OCI-LY7 (cell line): ENCODE results near the gene VPS9D1. TPM values are rescaled to one million over a fixed set of nuclear protein-coding genes. Genes with fewer than 3 reads are reported as not detected.

Source experiments
- BruUV-seq: library from RNA; stranded (reverse); fragments of 400-500 nt; replicated peaks from 2 replicates; lab custom pipeline; 2021; lab: Mats Ljungman, UMichigan
- CTCF ChIA-PET: fragments of 300-600 bp; sonication (Branson Sonifier 250); formaldehyde crosslinking; loops from one replicate; lab custom pipeline; 2022; ENCODE audit warnings: antibody characterized with exemption; ENCODE audit not compliant: unreplicated experiment; lab: Charles Lee
- POLR2A ChIA-PET: fragments of 300-600 bp; sonication (Branson Sonifier 250); formaldehyde crosslinking; loops from one replicate; lab custom pipeline; 2022; ENCODE audit warnings: antibody characterized with exemption; lab: Charles Lee
- DNase-seq: peaks from one replicate; pipeline ENCODE4 v3.0.0-alpha.2; 2015; ENCODE audit warnings: low spot score
- H2AFZ ChIP-seq: fragments of 200-600 bp; sonication (generic), shearing (Covaris generic); 2 replicates; pipeline ENCODE4 v1.6.1; 2014; ENCODE audit warnings: mild to moderate bottlenecking, antibody characterized with exemption, low read length, moderate library complexity
- H3K27ac ChIP-seq: fragments of 200-600 bp; sonication (generic); 2 replicates; pipeline ENCODE4 v1.5.1; 2014; ENCODE audit warnings: mixed run types, low read depth, mild to moderate bottlenecking, moderate library complexity, low read length, inconsistent platforms; ENCODE audit not compliant: poor library complexity, severe bottlenecking
- H3K36me3 ChIP-seq: fragments of 200-600 bp; sonication (generic); 2 replicates; pipeline ENCODE4 v1.6.1; 2014; ENCODE audit warnings: mild to moderate bottlenecking, antibody characterized with exemption, low read length, moderate library complexity, mixed read lengths; ENCODE audit not compliant: insufficient read depth
- H3K4me1 ChIP-seq: fragments of 200-600 bp; sonication (generic); 2 replicates; pipeline ENCODE4 v1.5.1; 2014; ENCODE audit warnings: mild to moderate bottlenecking, low read length; ENCODE audit not compliant: insufficient read depth, poor library complexity, severe bottlenecking
- H3K4me2 ChIP-seq: fragments of 200-600 bp; sonication (generic); 2 replicates; pipeline ENCODE4 v1.6.1; 2014; ENCODE audit warnings: mild to moderate bottlenecking, low read length
- H3K4me3 ChIP-seq: fragments of 200-600 bp; sonication (generic); 2 replicates; pipeline ENCODE4 v1.5.1; 2014; ENCODE audit warnings: mild to moderate bottlenecking, low read depth, low read length; ENCODE audit not compliant: poor library complexity, severe bottlenecking
- H3K79me2 ChIP-seq: fragments of 200-600 bp; sonication (generic); 2 replicates; pipeline ENCODE4 v1.6.1; 2016; ENCODE audit warnings: low read depth, mild to moderate bottlenecking, low read length, moderate library complexity, mixed read lengths; ENCODE audit not compliant: insufficient read depth
- H3K9me2 ChIP-seq: fragments of 200-600 bp; sonication (generic); 2 replicates; pipeline ENCODE4 v1.6.1; 2016; ENCODE audit warnings: mild to moderate bottlenecking, low read length, mixed read lengths; ENCODE audit not compliant: insufficient read depth
- H3K9me3 ChIP-seq: fragments of 200-600 bp; sonication (generic); 2 replicates; pipeline ENCODE4 v1.6.1; 2014; ENCODE audit warnings: mild to moderate bottlenecking, mixed run types, low read length, mixed read lengths
- H4K20me1 ChIP-seq: fragments of 200-600 bp; sonication (generic); 2 replicates; pipeline ENCODE4 v1.6.1; 2014; ENCODE audit warnings: mild to moderate bottlenecking, antibody characterized with exemption, low read length, moderate library complexity, mixed read lengths; ENCODE audit not compliant: insufficient read depth
- CTCF ChIP-seq: fragments of 200-600 bp; sonication (generic); conservative IDR thresholded peaks from 2 replicates; pipeline ENCODE4 v1.5.1; 2014; ENCODE audit warnings: mild to moderate bottlenecking, antibody characterized with exemption, low read length, moderate library complexity, mixed read lengths
- EZH2phosphoT487 ChIP-seq: fragments of 200-600 bp; sonication (generic); IDR thresholded peaks from 2 replicates; pipeline ENCODE4 v1.6.1; 2018; ENCODE audit warnings: low read depth, borderline replicate concordance, mild to moderate bottlenecking, mixed run types, antibody characterized with exemption, low read length, moderate library complexity, mixed read lengths
- intact Hi-C: fragments of 100-400 bp; cut with micrococcal nuclease; formaldehyde crosslinking; loops from one replicate; pipeline ENCODE4 v1.10.0; 2022; ENCODE audit not compliant: unreplicated experiment
- total RNA-seq, 2 experiments: library from RNA; depleted of rRNA in 1 of 2; stranded (reverse); fragments of >200 nt in 1 of 2; shearing (Covaris generic) in 1 of 2; gene quantifications; 2 replicates each; pipeline ENCODE4 v1.2.3, GENCODE V29; 2014 to 2022

VPS9D1 gene
- total RNA-seq, 2 experiments from 2014 or later, result 3.1 to 4.6 TPM

GRCh38 chr16:89765292-89765830 is 44.7 kb upstream of the VPS9D1 start:
- H3K36me3 ChIP-seq, result peaks cover 97% of the 10 kb centered on the region
- no peak for TF ChIP-seq CTCF
- no peak for TF ChIP-seq EZH2phosphoT487
- no peaks in the 10 kb centered on the region for H3K9me2 ChIP-seq
- H3K27ac ChIP-seq, result peak overlapping the region; percentile 84
- no peaks in the 10 kb centered on the region for H3K9me3 ChIP-seq
- CTCF ChIA-PET, result no interaction called here
- H3K4me1 ChIP-seq, result peaks cover 20% of the 10 kb centered on the region
- no TSS peak for BruUV-seq
- no peak for DNase-seq
- no peak overlapping the region for H2AFZ ChIP-seq
- peaks cover 12% of the 10 kb centered on the region; the same call in 1 of the 2 replicates for H3K79me2 ChIP-seq
- peak overlapping the region; percentile 57 for H3K4me2 ChIP-seq
- H4K20me1 ChIP-seq, result no peaks in the 10 kb centered on the region
- intact Hi-C loops, result loop anchor here (1.0 to 5.0 kb wide), 2 partner anchors 46 to 97 kb away; no protein-coding TSS in a partner anchor
- peak overlapping the region; percentile 22 for H3K4me3 ChIP-seq
- POLR2A ChIA-PET, result interaction anchor here (0.6 kb wide), 1 partner anchor 16 kb away, joined by 3 read pairs; no protein-coding TSS in a partner anchor

GRCh38 chr16:89764711-89765201 is 44.1 kb upstream of the VPS9D1 start:
- H3K27ac ChIP-seq, result peak overlapping the region; percentile 84
- peaks cover 97% of the 10 kb centered on the region for H3K36me3 ChIP-seq
- ChIA-PET POLR2A (interaction anchor here (0.6 kb wide), 1 partner anchor 63 kb away, joined by 4 read pairs; the partner anchor contains the start of gene SPATA2L), CTCF (no interaction called here)
- BruUV-seq, result no TSS peak
- H3K79me2 ChIP-seq, result peaks cover 12% of the 10 kb centered on the region; the same call in 1 of the 2 replicates
- peak; percentile 93 for DNase-seq
- H3K4me1 ChIP-seq, result peaks cover 20% of the 10 kb centered on the region
- H3K4me3 ChIP-seq, result peak overlapping the region; percentile 32
- no peaks in the 10 kb centered on the region for H4K20me1 ChIP-seq
- intact Hi-C loops, result loop anchor here (1.0 to 5.0 kb wide), 2 partner anchors 47 to 98 kb away; no protein-coding TSS in a partner anchor
- H3K4me2 ChIP-seq, result peak overlapping the region; percentile 57
- no peak overlapping the region for H2AFZ ChIP-seq
- TF ChIP-seq EZH2phosphoT487 (no peak), CTCF (no peak)
- no peaks in the 10 kb centered on the region for H3K9me3 ChIP-seq
- no peaks in the 10 kb centered on the region for H3K9me2 ChIP-seq
